ENCODE measurements around the gene GPRIN2.
A peak's percentile ranks its signal among the peaks of the same experiment; 100 is the strongest.
"Not testable (repeated sequence)": the region's sequence is repeated elsewhere in the genome, so short reads cannot be mapped to it uniquely, and the experiment has no call there.

GPRIN2 gene

GRCh38 chr10:46538717-46539426 lies 17.6 kb downstream of the GPRIN2 start:
- H3K27me3 Mint-ChIP-seq, result peaks cover 55% of the 10 kb centered on the region
- H3K27ac Mint-ChIP-seq, result no peak overlapping the region
- no peaks in the 10 kb centered on the region for H3K9me3 Mint-ChIP-seq
- H3K4me1 Mint-ChIP-seq, result no peaks in the 10 kb centered on the region
- H3K4me3 Mint-ChIP-seq, result no peak overlapping the region
- DNase-seq, result no peak
- no peaks in the 10 kb centered on the region for H3K36me3 Mint-ChIP-seq
- CTCF ChIA-PET, result no interaction called here

GRCh38 chr10:46538155-46538554 lies 18.3 kb downstream of the GPRIN2 start:
- no peaks in the 10 kb centered on the region for H3K4me1 Mint-ChIP-seq
- peaks cover 50% of the 10 kb centered on the region for H3K27me3 Mint-ChIP-seq
- no peaks in the 10 kb centered on the region for H3K36me3 Mint-ChIP-seq
- DNase-seq, result peak; percentile 13
- no peaks in the 10 kb centered on the region for H3K9me3 Mint-ChIP-seq
- H3K4me3 Mint-ChIP-seq, result no peak overlapping the region
- H3K27ac Mint-ChIP-seq, result no peak overlapping the region
- CTCF ChIA-PET, result no interaction called here

- Mint-ChIP-seq H3K27me3 (peaks cover 41% of the 10 kb centered on the region), H3K36me3 (no peaks in the 10 kb centered on the region), H3K27ac (no peak overlapping the region), H3K4me1 (no peaks in the 10 kb centered on the region), H3K4me3 (no peak overlapping the region), H3K9me3 (no peaks in the 10 kb centered on the region)
- no peak for DNase-seq
- CTCF ChIA-PET, result no interaction called here
Observed at GRCh38 chr10:46537309-46537708, 19.1 kb downstream of the GPRIN2 start.

- CTCF ChIA-PET, result no interaction called here
- Mint-ChIP-seq H3K27ac (no peak overlapping the region), H3K4me3 (no peak overlapping the region), H3K27me3 (peaks cover 36% of the 10 kb centered on the region), H3K4me1 (no peaks in the 10 kb centered on the region), H3K9me3 (no peaks in the 10 kb centered on the region), H3K36me3 (no peaks in the 10 kb centered on the region)
- DNase-seq, result no peak
Observed at GRCh38 chr10:46536781-46537180, 19.7 kb downstream of the GPRIN2 start.

GRCh38 chr10:46536171-46536570 lies 20.3 kb downstream of the GPRIN2 start:
- DNase-seq, result no peak
- Mint-ChIP-seq H3K4me1 (no peaks in the 10 kb centered on the region), H3K36me3 (no peaks in the 10 kb centered on the region), H3K27me3 (peaks cover 31% of the 10 kb centered on the region), H3K27ac (no peak overlapping the region), H3K4me3 (no peak overlapping the region), H3K9me3 (no peaks in the 10 kb centered on the region)
- CTCF ChIA-PET, result no interaction called here

GRCh38 chr10:46534828-46535524 lies 21.5 kb downstream of the GPRIN2 start:
- no peak overlapping the region for H3K27ac Mint-ChIP-seq
- no peak for DNase-seq
- CTCF ChIA-PET, result interaction anchor here (1.2 kb wide), 1 partner anchor 10 kb away, joined by 3 read pairs; no protein-coding TSS in a partner anchor

GRCh38 chr10:46532256-46532655 lies 24.2 kb downstream of the GPRIN2 start:
- H3K36me3 Mint-ChIP-seq, H3K4me3 Mint-ChIP-seq, CTCF ChIA-PET, H3K27me3 Mint-ChIP-seq, DNase-seq, H3K9me3 Mint-ChIP-seq, H3K4me1 Mint-ChIP-seq, H3K27ac Mint-ChIP-seq: not testable (repeated sequence)

More at GRCh38 chr10:46534828-46535524, 21.5 kb downstream of the GPRIN2 start:
- Mint-ChIP-seq H3K4me3 (no peak overlapping the region), H3K27me3 (peaks cover 19% of the 10 kb centered on the region), H3K9me3 (no peaks in the 10 kb centered on the region), H3K36me3 (no peaks in the 10 kb centered on the region), H3K4me1 (no peaks in the 10 kb centered on the region)

- Mint-ChIP-seq H3K27ac (no peak overlapping the region), H3K4me3 (no peak overlapping the region), H3K36me3 (no peaks in the 10 kb centered on the region), H3K4me1 (no peaks in the 10 kb centered on the region), H3K27me3 (no peaks in the 10 kb centered on the region), H3K9me3 (no peaks in the 10 kb centered on the region)
- CTCF ChIA-PET, result no interaction called here
- DNase-seq, result peak; percentile 14
Observed at GRCh38 chr10:46530249-46531186, 25.9 kb downstream of the GPRIN2 start.

GRCh38 chr10:46529742-46530141 lies 26.7 kb downstream of the GPRIN2 start:
- H3K9me3 Mint-ChIP-seq, H3K27me3 Mint-ChIP-seq, H3K36me3 Mint-ChIP-seq, CTCF ChIA-PET, H3K4me1 Mint-ChIP-seq, H3K4me3 Mint-ChIP-seq, H3K27ac Mint-ChIP-seq: not testable (repeated sequence)
- DNase-seq, result peak; percentile 13

GRCh38 chr10:46528675-46529615 lies 27.5 kb downstream of the GPRIN2 start:
- Mint-ChIP-seq H3K36me3 (no peaks in the 10 kb centered on the region), H3K27me3 (no peaks in the 10 kb centered on the region), H3K9me3 (no peaks in the 10 kb centered on the region), H3K4me1 (no peaks in the 10 kb centered on the region), H3K27ac (no peak overlapping the region), H3K4me3 (no peak overlapping the region)
- DNase-seq, result peak; percentile 20
- CTCF ChIA-PET, result no interaction called here

- CTCF ChIA-PET, result no interaction called here
- DNase-seq, result peak; percentile 19
- no peak overlapping the region for H3K27ac Mint-ChIP-seq
- no peaks in the 10 kb centered on the region for H3K27me3 Mint-ChIP-seq
- H3K4me3 Mint-ChIP-seq, result no peak overlapping the region
- no peaks in the 10 kb centered on the region for H3K36me3 Mint-ChIP-seq
- H3K4me1 Mint-ChIP-seq, result no peaks in the 10 kb centered on the region
- no peaks in the 10 kb centered on the region for H3K9me3 Mint-ChIP-seq
Observed at GRCh38 chr10:46528171-46528671, 28.2 kb downstream of the GPRIN2 start.

GRCh38 chr10:46527241-46527811 lies 29.1 kb downstream of the GPRIN2 start:
- Mint-ChIP-seq H3K4me3 (no peak overlapping the region), H3K27me3 (no peaks in the 10 kb centered on the region), H3K36me3 (no peaks in the 10 kb centered on the region), H3K9me3 (no peaks in the 10 kb centered on the region), H3K4me1 (no peaks in the 10 kb centered on the region), H3K27ac (no peak overlapping the region)
- CTCF ChIA-PET, result no interaction called here
- DNase-seq, result peak; percentile 21

GRCh38 chr10:46526682-46527038 lies 29.8 kb downstream of the GPRIN2 start:
- H3K9me3 Mint-ChIP-seq, result no peaks in the 10 kb centered on the region
- no peaks in the 10 kb centered on the region for H3K36me3 Mint-ChIP-seq
- DNase-seq, result peak; percentile 20
- H3K27ac Mint-ChIP-seq, result no peak overlapping the region
- CTCF ChIA-PET, result no interaction called here
- H3K4me1 Mint-ChIP-seq, result no peaks in the 10 kb centered on the region
- no peak overlapping the region for H3K4me3 Mint-ChIP-seq
- H3K27me3 Mint-ChIP-seq, result no peaks in the 10 kb centered on the region
